Breast epithelium (tissue), 3 donors: ENCODE data around the gene RAP2C.

ENCODE experiments used
- CTCF ChIP-seq, 3 donors: fragments of 450-650 bp; IDR thresholded peaks; one replicate each; pipeline ENCODE4 v1.5.1; 2016 to 2017; ENCODE audit warnings: antibody characterized with exemption in 3 of 3, mild to moderate bottlenecking in 3 of 3, moderate library complexity in 3 of 3
- POLR2A ChIP-seq: fragments of 450-650 bp; IDR thresholded peaks from one replicate; pipeline ENCODE4 v1.6.1; 2016; ENCODE audit warnings: antibody characterized with exemption, mild to moderate bottlenecking, moderate library complexity

- no peak for TF ChIP-seq CTCF (IDR thresholded peaks at IDR 0.05)
- no peak for TF ChIP-seq POLR2A
Observed at GRCh38 chrX:132218100-132218812, 991 bp downstream of the RAP2C start.
